Endodermal cell (in vitro differentiated cells): Measurements from ENCODE around the gene ISX. TPM values are rescaled to one million over a fixed set of nuclear protein-coding genes. Genes with fewer than 3 reads are reported as not detected.

Source experiments
- DNase-seq: peaks from one replicate; pipeline ENCODE4 v3.0.0-alpha.2; 2017
- H3K27ac ChIP-seq: 2 replicates; pipeline ENCODE4 v1.5.1; 2013; ENCODE audit warnings: mild to moderate bottlenecking, low read depth, low read length, moderate library complexity
- H3K27me3 ChIP-seq: 2 replicates; pipeline ENCODE4 v1.6.1; 2013; ENCODE audit warnings: mild to moderate bottlenecking, low read length, moderate library complexity; ENCODE audit not compliant: insufficient read depth, control insufficient read depth, poor library complexity, severe bottlenecking
- H3K36me3 ChIP-seq: 2 replicates; pipeline ENCODE4 v1.7.0; 2013; ENCODE audit warnings: mild to moderate bottlenecking, low read length, moderate library complexity; ENCODE audit not compliant: control insufficient read depth, insufficient read depth
- H3K4me1 ChIP-seq: one replicate; pipeline ENCODE4 v1.7.0; 2013; ENCODE audit warnings: low read length; ENCODE audit not compliant: control insufficient read depth, insufficient read depth
- H3K4me3 ChIP-seq: 2 replicates; pipeline ENCODE4 v1.5.1; 2013; ENCODE audit warnings: mild to moderate bottlenecking, low read length, moderate library complexity
- H3K9ac ChIP-seq: 2 replicates; pipeline ENCODE4 v1.6.1; 2013; ENCODE audit warnings: mild to moderate bottlenecking, low read length, moderate library complexity; ENCODE audit not compliant: poor library complexity, severe bottlenecking; ENCODE audit errors: extremely low read depth
- H3K9me3 ChIP-seq: 2 replicates; pipeline ENCODE4 v1.6.1; 2013; ENCODE audit warnings: mild to moderate bottlenecking, low read length, moderate library complexity; ENCODE audit not compliant: control insufficient read depth
- H3K27ac Mint-ChIP-seq: 2 replicates; pipeline ENCODE4 v1.8.0; 2020; ENCODE audit warnings: mixed read lengths
- H3K27me3 Mint-ChIP-seq: 2 replicates; pipeline ENCODE4 v1.8.0; 2021; ENCODE audit warnings: mild to moderate bottlenecking, mixed read lengths; ENCODE audit not compliant: insufficient read depth
- H3K36me3 Mint-ChIP-seq: 2 replicates; pipeline ENCODE4 v1.8.0; 2020; ENCODE audit warnings: low read depth, mixed read lengths
- H3K4me1 Mint-ChIP-seq: 2 replicates; pipeline ENCODE4 v1.8.0; 2020; ENCODE audit warnings: mixed read lengths
- H3K4me3 Mint-ChIP-seq: 2 replicates; pipeline ENCODE4 v1.8.0; 2020; ENCODE audit warnings: mild to moderate bottlenecking, moderate library complexity, mixed read lengths
- H3K9me3 Mint-ChIP-seq: 2 replicates; pipeline ENCODE4 v1.8.0; 2020; ENCODE audit warnings: mild to moderate bottlenecking, mixed read lengths
- WGBS, 2 experiments: methylation state at CpG; one replicate each; pipeline versions ENCODE4 v1.1.5 to v1.1.7; 2013; ENCODE audit warnings: missing lambda C conversion rate in 2 of 2, mixed read lengths in 1 of 2; ENCODE audit not compliant: insufficient coverage in 1 of 2, insufficient read length in 1 of 2; 5-methylcytosine and 5-hydroxymethylcytosine counted together
- total RNA-seq, 2 donors: library from RNA; stranded (reverse); fragmentation: NEBNext Ultra II Directional in 1 of 2; extraction: Animal tissue kit (Norgen Biotek cat#: 25700) in 1 of 2; gene quantifications; 2 replicates in 1 of 2; 3 replicates in 1 of 2; pipeline ENCODE4 v1.2.1, GENCODE V29; 2021
- TF ChIP-seq, protein P1 (sequence below): fragments of 200-600 bp; sonication (generic); conservative IDR thresholded peaks from 2 replicates; pipeline ENCODE4 v1.5.0; 2021; ENCODE audit warnings: antibody characterized with exemption, mild to moderate bottlenecking

The ISX gene
- total RNA-seq, 2 donors from 2014 or later, result 0.07 to 0.13 TPM

DNA sequence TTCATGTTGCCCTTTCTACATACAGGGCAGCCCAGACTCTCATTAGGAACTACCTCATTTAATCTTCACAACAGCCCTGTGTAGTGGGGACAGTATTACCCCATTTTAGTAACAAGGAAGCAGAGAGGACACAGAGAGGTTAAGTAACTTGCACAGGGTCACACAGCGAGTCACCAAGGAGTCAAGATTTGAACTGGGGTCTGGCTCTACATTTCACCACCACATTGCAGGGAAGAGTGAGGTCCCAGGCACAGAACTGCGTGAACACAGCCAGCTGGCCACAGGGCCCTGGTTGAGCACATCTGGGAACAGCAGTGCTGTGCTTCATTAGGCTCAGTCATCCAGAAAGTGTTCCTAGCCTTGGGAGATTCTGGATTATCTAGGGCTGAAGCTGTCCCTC is 45.4 kb upstream of the ISX start:
- Histone ChIP-seq H3K9ac (no peak overlapping the region), H3K9me3 (no peaks in the 10 kb centered on the region), H3K4me3 (no peak overlapping the region), H3K4me1 (no peaks in the 10 kb centered on the region), H3K27ac (no peak overlapping the region), H3K27me3 (no peaks in the 10 kb centered on the region), H3K36me3 (no peaks in the 10 kb centered on the region)
- DNase-seq, result no peak
- H3K27me3 Mint-ChIP-seq, result peaks cover 7% of the 10 kb centered on the region
- TF ChIP-seq, protein P1, sequence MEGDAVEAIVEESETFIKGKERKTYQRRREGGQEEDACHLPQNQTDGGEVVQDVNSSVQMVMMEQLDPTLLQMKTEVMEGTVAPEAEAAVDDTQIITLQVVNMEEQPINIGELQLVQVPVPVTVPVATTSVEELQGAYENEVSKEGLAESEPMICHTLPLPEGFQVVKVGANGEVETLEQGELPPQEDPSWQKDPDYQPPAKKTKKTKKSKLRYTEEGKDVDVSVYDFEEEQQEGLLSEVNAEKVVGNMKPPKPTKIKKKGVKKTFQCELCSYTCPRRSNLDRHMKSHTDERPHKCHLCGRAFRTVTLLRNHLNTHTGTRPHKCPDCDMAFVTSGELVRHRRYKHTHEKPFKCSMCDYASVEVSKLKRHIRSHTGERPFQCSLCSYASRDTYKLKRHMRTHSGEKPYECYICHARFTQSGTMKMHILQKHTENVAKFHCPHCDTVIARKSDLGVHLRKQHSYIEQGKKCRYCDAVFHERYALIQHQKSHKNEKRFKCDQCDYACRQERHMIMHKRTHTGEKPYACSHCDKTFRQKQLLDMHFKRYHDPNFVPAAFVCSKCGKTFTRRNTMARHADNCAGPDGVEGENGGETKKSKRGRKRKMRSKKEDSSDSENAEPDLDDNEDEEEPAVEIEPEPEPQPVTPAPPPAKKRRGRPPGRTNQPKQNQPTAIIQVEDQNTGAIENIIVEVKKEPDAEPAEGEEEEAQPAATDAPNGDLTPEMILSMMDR, result no peak
- no peaks in the 10 kb centered on the region for H3K36me3 Mint-ChIP-seq
- peaks cover 4% of the 10 kb centered on the region for H3K9me3 Mint-ChIP-seq
- H3K4me1 Mint-ChIP-seq, result peaks cover 6% of the 10 kb centered on the region
- 90 to 100% methylated on average over 2 of the region's 2 CpGs for WGBS, 2 experiments
- H3K27ac Mint-ChIP-seq, result no peak overlapping the region
- H3K4me3 Mint-ChIP-seq, result no peak overlapping the region

DNA sequence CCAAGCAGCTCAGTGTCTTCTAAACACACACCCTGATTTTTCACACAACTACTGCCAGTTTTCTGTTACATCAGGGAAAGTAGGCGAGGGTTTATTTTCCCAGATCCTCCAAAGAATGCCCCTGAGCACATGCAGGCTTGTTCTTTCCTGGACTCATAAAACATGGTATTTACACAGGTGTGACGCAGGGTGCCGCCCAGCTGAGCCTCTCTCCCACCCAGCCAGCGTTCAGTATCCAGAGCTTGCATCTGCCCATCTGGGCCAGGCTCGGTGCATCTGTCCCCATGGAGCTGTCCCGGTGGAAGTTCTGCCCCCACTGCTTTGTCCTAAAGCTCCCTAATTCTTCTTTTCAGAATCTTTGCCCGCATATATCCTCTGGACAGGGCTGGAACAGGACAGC is 44.8 kb upstream of the ISX start:
- H3K27me3 Mint-ChIP-seq, result peaks cover 10% of the 10 kb centered on the region
- H3K27ac Mint-ChIP-seq, result no peak overlapping the region
- no peak overlapping the region for H3K4me3 Mint-ChIP-seq
- no peaks in the 10 kb centered on the region for H3K36me3 ChIP-seq
- no peaks in the 10 kb centered on the region for H3K36me3 Mint-ChIP-seq
- H3K4me3 ChIP-seq, result no peak overlapping the region
- WGBS, 2 experiments, result 89 to 92% methylated on average over 6 to 7 of the region's 7 CpGs
- no peaks in the 10 kb centered on the region for H3K9me3 ChIP-seq
- DNase-seq, result peak; percentile 20
- TF ChIP-seq, protein P1, result no peak
- H3K4me1 ChIP-seq, result no peaks in the 10 kb centered on the region
- H3K9ac ChIP-seq, result no peak overlapping the region
- peaks cover 9% of the 10 kb centered on the region for H3K9me3 Mint-ChIP-seq
- H3K27ac ChIP-seq, result no peak overlapping the region
- no peaks in the 10 kb centered on the region for H3K27me3 ChIP-seq
- H3K4me1 Mint-ChIP-seq, result peaks cover 6% of the 10 kb centered on the region

DNA sequence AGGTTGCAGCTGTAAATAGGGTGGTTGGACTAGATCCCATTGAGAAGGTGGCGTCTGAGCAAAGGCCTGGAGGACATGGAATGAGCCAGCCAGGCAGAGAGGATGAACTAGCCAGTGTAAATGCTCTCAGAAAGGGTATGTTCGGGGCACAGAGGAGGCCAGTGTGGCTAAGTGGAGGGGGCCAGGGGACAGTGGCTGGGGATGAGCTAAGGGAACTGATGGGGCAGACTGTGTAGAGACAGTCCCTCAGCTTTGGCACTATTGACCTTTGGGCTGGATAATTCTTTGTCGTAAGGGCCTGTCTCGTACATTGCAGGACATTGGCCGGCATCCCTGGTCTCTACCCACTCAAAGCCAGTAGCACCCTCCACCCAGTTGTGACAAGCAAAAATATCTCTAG is 43.7 kb upstream of the ISX start:
- H3K36me3 Mint-ChIP-seq, result no peaks in the 10 kb centered on the region
- 93 to 100% methylated on average over 5 of the region's 5 CpGs for WGBS, 2 experiments

More for the DNA sequence above, 43.7 kb upstream of the ISX start:
- Mint-ChIP-seq H3K4me1 (peaks cover 6% of the 10 kb centered on the region), H3K27me3 (peaks cover 12% of the 10 kb centered on the region), H3K9me3 (peaks cover 14% of the 10 kb centered on the region), H3K4me3 (no peak overlapping the region), H3K27ac (no peak overlapping the region)
- Histone ChIP-seq H3K27ac (no peak overlapping the region), H3K27me3 (no peaks in the 10 kb centered on the region), H3K9ac (no peak overlapping the region), H3K9me3 (no peaks in the 10 kb centered on the region), H3K36me3 (no peaks in the 10 kb centered on the region), H3K4me3 (no peak overlapping the region), H3K4me1 (no peaks in the 10 kb centered on the region)
- TF ChIP-seq, protein P1, result no peak
- DNase-seq, result peak; percentile 15
